Esophagus squamous epithelium (tissue), 4 donors: ENCODE data around the gene NMNAT2.

Source experiments
- CTCF ChIP-seq, 6 experiments: fragments of 450-650 bp in 4 of 6; fragments of 200-600 bp in 2 of 6; sonication (generic) in 2 of 6; IDR thresholded peaks; one replicate each; pipeline ENCODE4 v1.5.1; 2016 to 2019; ENCODE audit warnings: antibody characterized with exemption in 6 of 6, mild to moderate bottlenecking in 4 of 6, moderate library complexity in 4 of 6
- POLR2A ChIP-seq, 4 donors: fragments of 450-650 bp; IDR thresholded peaks; one replicate each; pipeline ENCODE4 v1.6.1; 2017; ENCODE audit warnings: antibody characterized with exemption in 4 of 4, mild to moderate bottlenecking in 4 of 4, moderate library complexity in 3 of 4

- TF ChIP-seq CTCF (IDR thresholded peaks at IDR 0.05) (no peak), POLR2A (IDR thresholded peaks at IDR 0.05) (no peak)
These were observed 38.6 kb upstream of the NMNAT2 start for GRCh38 chr1:183456826-183457225.
